LHCN-M2 (cell line): Measurements from ENCODE around the gene BOD1L2. TPM values are rescaled to one million over a fixed set of nuclear protein-coding genes. Genes with fewer than 3 reads are reported as not detected.

Source experiments
- DNase-seq: peaks from one replicate; pipeline ENCODE4 v3.0.0-alpha.2; 2012; ENCODE audit warnings: low read depth
- total RNA-seq: library from RNA; depleted of rRNA; stranded (reverse); fragments of >200 nt; gene quantifications from 2 replicates; pipeline ENCODE4 v1.2.3, GENCODE V29; 2014; rRNA removed

The BOD1L2 gene
- total RNA-seq, 1 experiment from 2014 or later = not detected

DNA sequence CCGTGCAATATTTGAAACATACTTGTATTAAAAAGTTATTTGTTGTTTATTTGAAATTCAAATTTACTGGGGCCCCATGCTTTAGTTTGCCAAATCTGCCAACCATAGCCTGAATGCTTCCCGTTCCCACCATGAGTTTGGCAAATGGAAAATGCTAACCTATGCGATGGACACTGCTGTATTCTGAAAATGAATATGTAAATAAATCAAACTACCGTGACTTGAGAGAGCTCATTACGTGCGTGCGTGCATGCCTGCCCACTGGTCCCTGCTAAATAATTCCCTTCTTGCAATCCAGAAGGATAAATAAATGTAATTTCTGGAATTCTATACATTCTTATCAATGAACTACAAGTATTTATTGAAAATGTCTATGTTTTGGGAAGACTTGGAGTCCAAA lies 3.2 kb downstream of the BOD1L2 start:
- DNase-seq = no peak

DNA sequence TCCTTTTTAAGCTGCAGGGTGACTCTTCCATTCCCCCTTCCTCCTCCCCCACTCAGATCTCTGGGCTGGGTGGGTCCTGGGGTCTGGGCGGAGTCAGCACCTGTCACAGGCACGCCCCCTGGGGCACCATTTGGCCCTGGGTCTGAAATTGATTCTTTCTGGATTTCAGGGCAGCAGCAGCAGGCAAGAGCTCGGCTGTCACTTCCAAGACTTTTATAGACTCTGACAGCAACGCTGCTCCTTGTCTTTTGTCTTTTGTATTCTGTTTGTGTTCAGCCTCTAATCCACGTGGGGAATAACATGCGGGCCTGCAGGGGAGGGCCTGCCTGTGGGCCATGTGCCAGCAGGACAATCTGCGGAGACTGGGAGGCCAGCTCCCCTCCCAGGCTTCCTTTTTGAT lies 3.9 kb downstream of the BOD1L2 start:
- no peak for DNase-seq

DNA sequence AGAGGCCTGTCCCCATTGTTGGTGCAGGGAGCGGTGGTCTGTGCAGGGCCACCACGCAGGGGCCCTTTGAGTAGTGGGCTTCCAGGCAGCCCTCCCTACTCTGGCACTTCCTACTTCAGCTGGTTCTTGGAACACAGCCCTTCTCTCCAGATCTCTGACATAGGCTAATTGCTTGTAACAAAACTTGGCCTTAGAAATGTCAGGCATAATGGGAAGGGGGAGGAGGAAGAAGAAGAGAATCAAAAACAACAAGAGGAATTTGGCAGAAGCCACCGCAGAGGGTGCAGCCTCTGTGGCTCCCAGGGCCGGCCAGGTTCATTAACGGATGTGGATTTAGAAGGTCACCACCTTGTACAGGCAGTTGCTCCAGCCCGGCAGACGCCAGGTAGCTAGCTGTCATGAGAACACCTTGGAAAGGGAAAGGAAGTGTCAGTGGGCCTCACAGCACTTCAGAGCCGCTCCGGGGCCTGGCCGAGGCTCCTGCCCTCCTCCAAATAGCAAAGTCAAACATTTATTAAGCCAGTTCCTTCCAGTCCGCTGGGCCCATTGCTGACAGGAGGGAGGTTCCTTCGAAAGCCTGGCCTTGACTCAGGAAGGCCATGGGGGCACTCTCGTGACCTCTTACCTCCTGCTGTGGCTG lies 7.4 kb downstream of the BOD1L2 start:
- no peak for DNase-seq

DNA sequence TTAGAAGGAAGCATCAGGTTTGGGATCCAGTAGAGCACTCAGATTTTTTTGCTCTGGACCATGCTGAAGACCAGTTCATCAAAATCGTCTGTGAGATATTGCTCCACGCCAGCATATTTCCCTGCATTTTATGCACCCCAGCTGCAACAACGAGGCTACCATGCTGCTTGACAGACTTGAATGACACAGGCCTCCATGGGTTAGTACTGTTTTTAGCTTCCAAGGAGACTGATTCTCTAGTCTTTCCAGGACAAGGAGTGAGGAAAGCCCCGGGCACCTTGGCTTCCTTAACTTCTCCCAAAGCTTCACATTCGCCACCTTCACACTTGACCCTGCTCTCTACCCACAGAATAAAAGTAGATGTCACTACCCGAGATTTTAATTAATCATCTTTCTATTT lies 17.5 kb downstream of the BOD1L2 start:
- DNase-seq = no peak

DNA sequence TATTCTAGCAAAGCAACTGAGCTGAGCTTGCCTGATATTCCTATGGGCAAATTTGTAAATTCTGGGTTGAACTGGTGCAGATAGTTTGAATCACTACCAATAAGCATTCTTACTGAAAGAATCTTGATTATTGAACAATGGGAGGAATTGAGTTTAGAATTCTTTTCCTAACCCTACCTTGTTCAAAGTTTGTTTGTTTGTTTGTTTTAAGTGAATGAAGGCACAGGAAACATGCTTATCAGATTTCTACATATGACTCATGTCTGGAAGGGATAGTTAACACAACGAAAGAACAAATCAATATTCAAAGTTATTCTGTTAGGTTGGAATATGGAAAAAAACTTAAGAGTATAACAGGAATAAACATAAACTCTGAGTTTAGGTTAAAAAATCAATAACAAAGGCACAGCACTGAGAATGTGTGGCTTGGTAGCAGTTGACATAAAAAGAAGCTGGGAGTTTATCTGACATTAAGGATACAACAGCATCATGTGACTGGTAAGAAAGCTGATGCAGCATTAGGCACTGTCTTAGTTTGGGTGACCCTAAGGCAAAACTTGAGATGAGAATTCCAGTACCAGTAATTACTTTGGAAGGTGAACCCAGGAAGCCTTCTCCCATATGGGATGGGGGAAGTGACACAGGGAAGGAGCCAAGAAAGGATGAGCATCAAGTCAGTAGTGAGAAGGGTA lies 20.9 kb downstream of the BOD1L2 start:
- DNase-seq = no peak

DNA sequence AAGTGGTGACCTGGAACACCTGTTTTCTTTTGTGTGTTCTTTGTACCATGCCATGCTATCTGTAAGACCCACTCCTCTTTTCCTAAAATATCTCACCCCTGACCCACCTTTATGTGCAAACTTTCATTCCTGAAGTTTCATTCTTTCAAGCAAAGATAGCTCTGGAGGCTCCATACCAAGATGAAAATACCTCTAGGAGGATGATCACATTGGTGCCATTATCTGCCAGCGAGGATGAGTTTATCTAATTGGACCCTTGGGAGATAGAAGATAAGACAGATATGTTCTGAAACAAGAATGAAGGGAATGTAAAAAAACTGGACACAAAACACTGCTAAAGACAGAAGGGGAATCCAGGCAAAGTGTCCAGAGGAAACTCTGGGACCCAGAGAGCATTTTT lies 24.1 kb downstream of the BOD1L2 start:
- no peak for DNase-seq

DNA sequence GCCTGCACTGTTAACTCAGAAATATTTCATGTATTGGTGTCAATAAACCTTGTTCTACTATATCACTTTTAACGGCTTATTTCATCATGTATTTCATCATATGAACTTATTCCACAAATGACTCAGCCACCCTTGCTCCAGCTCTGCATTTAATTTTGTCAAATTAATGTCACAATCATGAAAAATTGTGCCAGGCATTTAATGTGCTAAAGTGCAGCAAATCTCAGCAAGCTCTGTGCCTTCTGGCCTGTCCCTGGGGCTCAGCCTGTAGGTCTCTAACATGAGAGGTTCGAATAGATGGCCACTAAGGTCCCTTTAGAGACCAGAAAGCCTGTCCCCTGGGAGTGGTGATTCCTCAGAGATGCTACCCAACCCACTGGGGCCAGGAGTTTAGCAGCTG lies 28.6 kb downstream of the BOD1L2 start:
- no peak for DNase-seq

DNA sequence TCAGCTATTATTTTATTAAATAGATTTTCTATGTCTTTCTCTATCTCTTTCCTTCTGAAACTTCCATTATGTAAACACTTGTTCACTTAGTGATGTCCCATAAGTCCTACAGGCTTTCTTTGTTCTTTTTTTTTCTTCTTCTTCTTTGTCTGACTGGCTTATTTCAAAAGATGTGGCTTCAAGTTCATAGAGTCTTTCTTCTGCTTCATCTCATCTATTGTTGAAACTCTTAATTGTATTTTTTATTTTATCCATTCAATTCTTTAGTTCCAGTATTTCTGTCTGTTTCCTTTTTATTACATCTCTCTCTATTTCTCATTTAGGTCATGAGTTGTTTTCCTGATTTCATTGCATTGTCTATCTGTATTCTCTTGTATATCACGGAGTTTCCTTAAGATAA lies 38.5 kb downstream of the BOD1L2 start:
- no peak for DNase-seq

DNA sequence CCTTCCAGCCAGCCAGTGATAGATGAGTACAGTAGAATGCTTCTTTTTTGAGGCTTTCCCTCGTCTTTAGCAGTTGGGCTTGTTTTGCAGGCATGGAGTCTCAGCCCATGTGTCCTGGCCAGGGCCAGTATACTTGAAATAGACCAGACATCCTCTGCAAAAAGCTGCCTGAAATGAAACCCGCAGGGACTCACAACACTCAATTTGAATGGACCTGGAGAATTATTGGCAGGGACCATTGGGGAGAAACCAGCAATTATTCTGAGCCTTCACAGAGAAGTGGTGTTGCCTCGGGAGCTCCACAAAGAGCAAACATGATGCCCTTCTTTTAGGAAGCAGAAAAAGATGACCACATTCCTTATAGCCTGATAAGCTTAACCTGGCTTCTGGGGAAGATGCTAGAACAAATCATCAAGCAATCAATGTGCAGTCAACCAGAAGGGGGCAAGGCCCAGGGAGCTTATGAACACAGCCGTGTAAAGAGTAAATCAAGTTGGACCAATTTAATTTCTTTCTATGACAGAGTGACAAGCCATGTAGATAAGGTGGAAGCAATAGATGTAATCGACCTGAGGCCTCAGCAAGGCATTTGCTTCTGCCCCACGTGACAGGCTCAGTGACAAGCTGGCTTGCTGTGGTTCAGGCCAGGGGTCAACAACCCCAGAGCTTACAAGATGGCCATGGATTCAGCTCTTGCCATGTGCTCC lies 42.1 kb downstream of the BOD1L2 start:
- no peak for DNase-seq

DNA sequence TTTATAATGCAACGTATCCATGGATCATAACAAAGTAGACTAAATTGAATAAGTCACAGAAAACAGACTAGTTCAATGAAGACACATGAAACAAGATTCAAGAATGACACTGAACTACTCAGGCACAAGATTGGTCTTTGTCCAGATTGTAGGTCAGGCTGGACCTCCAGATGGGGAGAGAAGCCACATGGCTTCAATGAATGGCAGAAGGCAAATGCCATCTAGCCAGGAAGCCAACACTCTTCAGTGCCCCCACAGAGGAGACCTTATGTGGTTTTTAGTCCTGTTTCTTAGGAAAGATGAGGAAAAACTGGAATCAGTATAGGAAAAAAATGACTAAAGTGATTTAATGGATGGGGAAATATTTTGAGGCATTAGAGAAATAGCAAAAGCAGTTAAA lies 43.1 kb downstream of the BOD1L2 start:
- DNase-seq = no peak

DNA sequence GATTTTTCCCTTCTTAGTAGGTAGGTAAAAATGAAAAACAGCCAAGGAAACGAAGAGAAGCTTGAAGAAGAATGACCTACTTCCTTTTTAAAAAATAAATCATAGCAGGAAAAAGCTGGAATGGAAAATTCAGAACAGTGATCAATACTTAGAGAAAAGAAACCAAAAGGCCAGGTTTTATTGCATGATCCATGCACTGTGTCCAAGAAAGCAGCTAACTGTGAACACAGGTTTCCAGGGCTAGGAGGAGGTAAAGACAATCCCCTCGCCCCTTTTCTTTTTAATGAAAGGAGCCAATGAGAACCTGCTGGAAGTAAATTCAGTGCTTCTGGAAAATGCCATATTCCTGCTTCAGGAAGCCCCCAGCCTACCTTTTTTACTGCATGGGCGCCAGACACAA lies 47.2 kb downstream of the BOD1L2 start:
- DNase-seq = no peak

DNA sequence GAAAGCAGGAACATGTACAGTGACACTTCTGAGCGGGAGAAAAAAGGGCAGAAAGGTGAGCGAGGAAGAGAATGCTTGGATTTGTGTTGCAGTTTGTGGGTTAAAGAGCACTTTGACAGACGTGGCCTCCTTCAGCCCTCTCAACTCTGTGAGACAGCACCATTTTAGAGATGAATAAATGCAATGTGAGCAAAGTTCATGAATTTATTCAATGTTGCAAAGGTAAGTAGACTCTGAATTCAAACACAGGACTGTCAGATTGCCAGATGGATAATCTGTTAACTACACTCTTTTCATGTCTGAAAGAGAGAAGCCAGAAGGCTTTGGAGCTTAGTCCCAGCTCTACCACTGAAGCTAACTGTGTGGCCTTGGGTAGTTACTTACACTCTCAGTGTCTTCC lies 47.7 kb downstream of the BOD1L2 start:
- no peak for DNase-seq

DNA sequence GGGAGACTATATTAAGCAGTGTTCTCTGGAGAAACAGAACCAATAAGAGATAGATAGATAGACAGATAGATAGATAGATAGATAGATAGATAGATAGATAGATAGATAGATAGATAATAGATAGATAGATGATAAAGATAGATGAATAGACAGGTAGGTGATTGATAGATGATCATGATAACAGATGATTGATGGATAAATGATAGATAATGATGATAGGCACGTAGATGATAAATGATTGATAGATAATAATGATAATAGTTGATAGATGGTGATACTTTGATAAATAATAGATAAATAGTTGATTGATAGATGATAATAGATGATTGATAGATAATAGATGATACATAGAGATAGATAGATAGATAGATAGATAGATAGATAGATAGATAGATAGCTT lies 48.5 kb downstream of the BOD1L2 start:
- DNase-seq = no peak

DNA sequence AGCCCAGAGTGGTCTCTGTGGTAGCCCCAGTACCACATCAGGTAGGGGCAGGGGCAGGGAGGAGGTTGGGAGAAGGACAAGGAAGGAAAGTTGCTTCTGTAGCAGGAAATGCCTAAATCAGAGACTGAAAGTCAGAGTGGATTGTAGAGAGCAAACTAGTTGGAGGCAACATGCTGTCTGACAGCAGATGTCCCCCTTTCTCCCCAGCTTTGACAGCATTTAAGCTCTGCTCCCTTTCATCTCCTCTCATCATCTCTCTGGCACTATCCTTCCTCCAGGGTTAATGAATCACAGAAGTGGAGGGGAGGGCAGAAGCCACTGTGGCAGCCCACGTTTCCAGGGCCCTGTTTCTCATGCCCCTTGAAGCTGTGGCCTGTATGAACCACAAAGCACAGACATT lies 50.4 kb downstream of the BOD1L2 start:
- DNase-seq = no peak

DNA sequence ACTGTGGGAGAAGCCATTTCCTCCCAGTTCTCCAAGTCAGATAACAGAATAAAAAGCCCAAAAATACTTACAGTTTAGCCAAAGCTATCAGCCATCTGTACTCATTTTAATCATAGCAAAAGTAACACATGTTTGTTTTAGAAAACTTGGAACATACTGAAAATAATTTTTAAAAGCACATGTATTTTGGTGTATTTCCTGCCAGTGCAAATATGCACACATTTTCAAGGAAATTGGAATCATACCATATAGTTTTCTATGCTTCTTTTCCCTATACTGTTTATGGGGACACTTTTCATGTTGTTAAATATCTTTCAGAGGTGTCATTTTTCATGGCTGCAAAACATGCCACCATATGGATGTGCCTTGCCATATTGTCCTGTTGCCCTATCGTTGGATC lies 51.2 kb downstream of the BOD1L2 start:
- DNase-seq = no peak

Other genes starting within 250 kb of the BOD1L2 start
- gene ST8SIA3, start 205.5 kb downstream of the BOD1L2 start, total RNA-seq = not detected in 2 replicates